Measurements from ENCODE around the gene DDX52. TPM values are rescaled to one million over a fixed set of nuclear protein-coding genes. Genes with fewer than 3 reads are reported as not detected.
"Not testable (repeated sequence)": the region's sequence is repeated elsewhere in the genome, so short reads cannot be mapped to it uniquely, and the experiment has no call there.

Gene DDX52
- total RNA-seq, 4 donors from 2014 or later, result 30.2 to 54.6 (median 43.0) TPM

DNA sequence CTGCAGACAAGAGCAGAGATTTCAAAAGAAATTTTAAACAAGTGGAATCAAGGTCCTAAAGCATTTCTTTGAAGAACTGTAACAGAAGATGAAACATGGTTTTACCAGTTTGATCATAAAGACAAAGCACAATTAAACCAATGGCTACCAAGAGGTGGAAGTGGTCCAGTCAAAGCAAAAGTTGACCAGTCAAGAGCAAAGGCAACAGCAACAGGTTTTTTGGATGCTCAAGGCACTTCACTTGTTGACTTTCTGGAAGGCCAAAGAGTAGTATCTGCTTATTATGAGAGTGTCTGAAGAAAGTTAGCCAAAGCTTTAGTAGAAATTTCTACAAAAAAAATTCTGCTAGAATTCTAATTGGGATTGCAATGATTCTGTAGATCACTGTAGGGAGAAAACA lies 5.3 kb downstream of the DDX52 start:
- no peak for DNase-seq
- H3K36me3 ChIP-seq, result peaks cover 0 to 58% (median 0%) of the 10 kb centered on the region in 3 donors
- TF ChIP-seq, protein P1, sequence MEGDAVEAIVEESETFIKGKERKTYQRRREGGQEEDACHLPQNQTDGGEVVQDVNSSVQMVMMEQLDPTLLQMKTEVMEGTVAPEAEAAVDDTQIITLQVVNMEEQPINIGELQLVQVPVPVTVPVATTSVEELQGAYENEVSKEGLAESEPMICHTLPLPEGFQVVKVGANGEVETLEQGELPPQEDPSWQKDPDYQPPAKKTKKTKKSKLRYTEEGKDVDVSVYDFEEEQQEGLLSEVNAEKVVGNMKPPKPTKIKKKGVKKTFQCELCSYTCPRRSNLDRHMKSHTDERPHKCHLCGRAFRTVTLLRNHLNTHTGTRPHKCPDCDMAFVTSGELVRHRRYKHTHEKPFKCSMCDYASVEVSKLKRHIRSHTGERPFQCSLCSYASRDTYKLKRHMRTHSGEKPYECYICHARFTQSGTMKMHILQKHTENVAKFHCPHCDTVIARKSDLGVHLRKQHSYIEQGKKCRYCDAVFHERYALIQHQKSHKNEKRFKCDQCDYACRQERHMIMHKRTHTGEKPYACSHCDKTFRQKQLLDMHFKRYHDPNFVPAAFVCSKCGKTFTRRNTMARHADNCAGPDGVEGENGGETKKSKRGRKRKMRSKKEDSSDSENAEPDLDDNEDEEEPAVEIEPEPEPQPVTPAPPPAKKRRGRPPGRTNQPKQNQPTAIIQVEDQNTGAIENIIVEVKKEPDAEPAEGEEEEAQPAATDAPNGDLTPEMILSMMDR (IDR thresholded peaks at IDR 0.05), result no peak
- no peak for TF ChIP-seq POLR2A (IDR thresholded peaks at IDR 0.05)

DNA sequence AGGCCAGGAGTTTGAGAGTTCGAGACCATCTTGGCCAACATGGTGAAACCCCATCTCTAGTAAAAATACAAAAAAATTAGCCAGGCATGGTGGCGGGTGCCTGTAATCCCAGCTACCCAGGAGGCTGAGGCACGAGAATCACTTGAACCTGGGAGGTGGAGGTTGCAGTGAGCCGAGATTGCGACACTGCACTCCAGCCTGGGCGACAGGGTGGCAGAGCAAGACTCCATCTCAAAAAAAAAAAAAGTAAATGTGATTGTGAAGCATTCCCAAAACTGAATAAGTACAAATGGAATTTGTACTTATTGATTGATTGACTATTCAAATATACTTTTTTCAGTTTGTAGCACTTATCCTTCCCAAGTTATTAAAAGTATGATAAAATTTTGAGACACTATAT lies 26.8 kb downstream of the DDX52 start:
- H3K27ac ChIP-seq, H3K4me1 ChIP-seq, H3K27me3 ChIP-seq, DNase-seq, H3K4me3 ChIP-seq, H3K9me3 ChIP-seq: not testable (repeated sequence)
- peaks cover 0 to 79% (median 0%) of the 10 kb centered on the region in 3 donors for H3K36me3 ChIP-seq

More for the DNA sequence above, 5.3 kb downstream of the DDX52 start:
- H3K4me1 ChIP-seq, result peaks cover 0 to 12% (median 2%) of the 10 kb centered on the region in 4 donors
- no peak overlapping the region for H3K4me3 ChIP-seq
- no peaks in the 10 kb centered on the region for H3K9me3 ChIP-seq
- H3K27me3 ChIP-seq, result no peaks in the 10 kb centered on the region
- no peak overlapping the region for H3K27ac ChIP-seq

DNA sequence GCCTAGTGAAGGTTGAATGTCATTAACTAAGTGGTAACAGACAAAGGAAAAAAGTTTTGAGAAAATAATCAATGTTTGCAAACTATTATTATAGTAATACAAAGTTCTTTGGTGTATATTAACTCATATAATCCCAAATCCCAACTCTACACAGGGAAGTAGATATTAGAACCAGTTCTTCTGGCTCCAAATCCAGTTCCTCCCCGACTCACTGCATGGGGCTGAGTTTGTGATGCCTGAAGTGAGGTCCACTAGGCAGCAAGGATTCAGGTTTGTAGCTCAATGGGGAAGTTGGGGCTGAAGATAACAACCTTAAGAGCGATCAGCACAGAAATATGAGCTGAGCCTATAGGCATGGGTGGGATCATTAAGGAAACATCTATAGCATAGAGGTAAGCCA lies 28.4 kb downstream of the DDX52 start:
- Histone ChIP-seq H3K4me1 (peaks cover 0 to 3% (median 0%) of the 10 kb centered on the region in 4 donors), H3K9me3 (no peaks in the 10 kb centered on the region), H3K27ac (no peak overlapping the region), H3K4me3 (no peak overlapping the region), H3K27me3 (no peaks in the 10 kb centered on the region), H3K36me3 (peaks cover 0 to 63% (median 0%) of the 10 kb centered on the region in 3 donors)
- DNase-seq, result no peak
- no peak for TF ChIP-seq POLR2A (IDR thresholded peaks at IDR 0.05)

GRCh38 chr17:37614391-37614790 lies 28.9 kb downstream of the DDX52 start:
- Histone ChIP-seq H3K9me3 (no peaks in the 10 kb centered on the region), H3K4me1 (peaks cover 0 to 4% (median 0%) of the 10 kb centered on the region in 4 donors), H3K27me3 (no peaks in the 10 kb centered on the region), H3K36me3 (peaks cover 0 to 59% (median 0%) of the 10 kb centered on the region in 3 donors), H3K4me3 (no peak overlapping the region), H3K27ac (no peak overlapping the region)
- no peak for DNase-seq
- no peak for TF ChIP-seq POLR2A (IDR thresholded peaks at IDR 0.05)
- TF ChIP-seq, protein P1 (IDR thresholded peaks at IDR 0.05), result no peak

DNA sequence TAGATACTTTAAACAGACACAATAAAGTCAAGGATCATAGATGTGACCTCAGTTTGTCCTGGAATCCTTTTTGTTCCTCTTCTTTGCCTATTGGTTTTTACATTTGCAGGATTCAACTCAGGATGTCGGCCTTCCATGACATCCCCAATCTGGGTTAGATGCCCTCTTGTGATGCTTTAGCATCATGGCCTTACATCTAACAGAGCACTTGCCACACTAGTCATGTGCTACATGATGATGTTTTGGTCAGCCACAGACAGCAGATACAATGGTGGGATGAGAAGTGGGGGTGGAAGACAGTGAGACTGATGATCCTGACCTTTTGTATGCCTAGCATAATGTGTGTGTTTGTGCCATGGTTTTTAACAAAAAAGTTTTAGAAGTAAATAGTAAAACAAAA lies 32.3 kb downstream of the DDX52 start:
- H3K9me3 ChIP-seq, result no peaks in the 10 kb centered on the region
- H3K4me3 ChIP-seq, result no peak overlapping the region
- H3K27me3 ChIP-seq, result no peaks in the 10 kb centered on the region
- no peak overlapping the region for H3K27ac ChIP-seq
- DNase-seq, result no peak
- TF ChIP-seq, protein P1 (IDR thresholded peaks at IDR 0.05), result no peak
- TF ChIP-seq POLR2A (IDR thresholded peaks at IDR 0.05), result no peak
- H3K36me3 ChIP-seq, result peaks cover 0 to 36% (median 0%) of the 10 kb centered on the region in 3 donors
- peaks cover 0 to 11% (median 5%) of the 10 kb centered on the region in 4 donors for H3K4me1 ChIP-seq

DNA sequence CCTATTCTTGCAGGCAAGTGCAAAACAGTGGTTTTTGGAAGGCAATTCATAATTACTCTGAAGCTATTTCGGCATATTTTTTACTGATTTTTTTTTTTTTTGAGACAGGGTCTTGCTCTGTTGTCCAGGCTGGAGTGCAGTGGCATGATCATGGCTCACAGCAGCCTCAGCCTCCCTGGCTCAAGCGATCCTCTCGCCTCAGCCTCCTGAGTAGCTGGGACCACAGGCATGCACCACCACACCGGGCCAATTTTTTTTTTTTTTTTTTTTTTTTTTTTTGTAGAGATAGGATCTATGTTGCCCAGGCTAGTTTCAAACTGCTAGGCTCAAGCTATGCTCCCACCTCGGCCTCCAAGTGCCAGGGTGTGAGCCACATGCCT lies 33.2 kb downstream of the DDX52 start:
- H3K27me3 ChIP-seq, H3K9me3 ChIP-seq, DNase-seq: not testable (repeated sequence)
- H3K36me3 ChIP-seq, result peaks cover 0 to 28% (median 0%) of the 10 kb centered on the region in 3 donors
- H3K27ac ChIP-seq, result peak overlapping the region in 3 of 4 donors; percentile 90 to 100 (median 95)
- H3K4me1 ChIP-seq, result peaks cover 0 to 11% (median 5%) of the 10 kb centered on the region in 4 donors
- H3K4me3 ChIP-seq, result peak overlapping the region in 1 of 4 donors; percentile 83

DNA sequence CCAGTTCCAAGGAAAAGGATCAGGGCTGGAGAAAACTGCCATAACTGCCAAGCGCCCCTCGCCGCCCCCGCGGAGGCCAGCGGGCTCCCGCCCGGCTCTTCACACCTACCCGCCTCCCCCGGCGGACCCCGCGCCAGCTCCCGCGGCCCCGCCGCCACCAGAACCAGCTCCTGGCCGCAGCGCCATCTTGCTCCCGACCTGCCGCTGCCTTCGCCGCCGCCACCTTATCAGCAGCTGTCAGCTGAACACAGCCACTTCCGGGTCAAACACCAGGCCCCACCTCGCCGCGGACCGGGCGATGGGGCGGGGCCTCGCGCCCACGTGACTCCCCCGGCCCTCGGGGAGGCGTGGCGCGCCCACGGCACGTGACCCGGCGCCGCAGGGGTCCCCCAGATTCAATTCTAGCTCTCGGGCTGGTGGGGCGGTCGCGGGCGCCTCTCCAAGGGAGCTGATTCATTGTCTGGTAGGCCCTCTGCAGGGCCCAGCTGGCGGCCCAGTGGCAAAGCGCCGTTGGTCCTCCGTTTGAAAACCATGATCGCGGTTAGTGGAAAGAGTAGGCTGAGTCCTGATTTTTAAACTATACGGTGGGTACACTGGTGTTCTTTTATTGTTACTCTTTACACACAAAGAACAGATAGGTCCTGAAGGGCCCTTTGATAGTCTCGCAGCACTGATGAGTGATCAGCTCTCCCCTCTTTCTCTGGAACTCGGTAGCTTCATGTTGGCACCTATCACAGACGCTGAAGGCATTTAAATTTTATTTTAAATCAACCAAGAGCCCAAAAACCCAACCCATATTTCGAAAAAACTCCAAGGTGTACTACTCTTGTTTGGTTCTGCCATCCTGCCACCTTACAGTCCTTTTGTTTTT lies 33.8 kb downstream of the DDX52 start, which contains the start of gene SYNRG:
SYNRG (minus strand) TSS at position 249 of the 871 bp plus-strand sequence; CDS start at position 186, 63 bp downstream.
- Histone ChIP-seq H3K27ac (peak within 1 kb of the TSS; percentile 90 to 100 (median 93)), H3K27me3 (no peaks in the 10 kb centered on the region), H3K9me3 (no peaks in the 10 kb centered on the region), H3K36me3 (peaks cover 0 to 22% (median 0%) of the 10 kb centered on the region in 3 donors), H3K4me1 (peaks cover 0 to 11% (median 5%) of the 10 kb centered on the region in 4 donors), H3K4me3 (peak within 1 kb of the TSS; percentile 83 to 99 (median 90))
- peak; percentile 95 to 98 (median 96) for DNase-seq
- TF ChIP-seq POLR2A (IDR thresholded peaks at IDR 0.05), result peak; percentile 86 to 90
- TF ChIP-seq, protein P1 (IDR thresholded peaks at IDR 0.05), result peak; percentile 25 to 76 (median 50)

Data from Peyer's patch (tissue), 4 donors.